CD4-positive, alpha-beta T cell treated with Interleukin-10 for 1 hour (primary cell): ENCODE measurements around the gene NREP.

Source experiments
- DNase-seq: peaks from one replicate; pipeline ENCODE4 v3.0.0-alpha.2; 2020

The NREP gene

DNA sequence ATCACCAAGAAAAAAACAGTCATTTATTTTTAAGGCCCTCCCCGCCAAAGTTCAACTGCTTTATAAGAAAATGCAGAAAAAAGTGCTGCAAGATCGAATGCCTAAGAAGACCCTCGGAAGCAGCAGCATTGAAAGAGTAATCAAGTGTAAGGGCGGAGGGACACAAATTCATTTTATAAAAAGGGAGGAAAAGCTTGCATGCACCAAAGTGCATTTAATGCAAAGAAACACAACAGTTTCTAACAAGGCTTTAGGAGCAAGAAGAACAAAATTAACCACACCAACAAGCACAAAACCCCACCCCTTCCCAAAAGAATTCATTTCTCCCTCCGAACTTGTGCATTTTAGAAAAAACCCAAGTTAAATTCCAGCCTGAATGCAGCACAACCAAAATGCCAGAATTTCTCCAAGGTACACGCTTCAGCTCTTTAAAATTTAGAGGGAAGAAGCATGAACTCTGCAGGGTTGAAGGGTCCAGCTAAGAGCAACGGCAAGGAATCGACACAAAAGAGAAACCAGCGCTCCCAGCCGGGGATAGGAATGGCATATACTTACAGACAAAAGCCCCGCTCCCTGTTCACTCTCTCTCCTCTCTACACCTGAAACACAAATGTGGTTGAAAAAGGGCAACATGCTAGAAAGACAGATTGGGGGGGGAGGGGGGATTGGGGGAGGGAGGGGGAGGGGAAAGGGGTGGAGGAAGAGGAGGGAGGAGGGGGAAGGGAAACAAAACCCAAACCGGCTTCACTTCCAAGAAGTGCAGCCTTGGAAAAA, at the start of gene NREP:
Gene NREP (minus strand): TSS at position 614 of the 774 bp plus-strand sequence. CDS start 1,422 bp downstream, outside the sequence.
- DNase-seq: no peak

DNA sequence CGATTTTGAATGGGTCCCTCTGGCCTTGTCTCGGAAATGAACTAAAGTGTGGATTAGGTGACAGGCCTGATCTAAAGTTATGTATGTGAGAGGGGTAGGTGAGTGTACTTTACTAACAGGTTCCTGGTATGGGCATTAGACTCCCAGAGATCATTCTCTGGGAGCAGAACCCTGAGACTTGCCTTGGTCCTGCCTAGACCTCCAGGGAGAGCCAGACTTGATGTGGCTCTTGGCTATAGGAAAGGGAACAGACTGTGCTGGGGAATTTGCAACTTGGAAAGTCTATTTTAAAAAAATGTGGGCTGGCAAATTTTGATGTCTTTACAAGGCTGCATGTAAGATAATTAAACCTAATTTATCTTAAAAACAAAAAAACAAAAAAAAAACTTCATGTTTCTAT, 49.8 kb upstream of the NREP start:
- no peak for DNase-seq

GRCh38 chr5:111806156-111806555, 49.2 kb upstream of the NREP start:
- DNase-seq: no peak

GRCh38 chr5:111805071-111805470, 48.1 kb upstream of the NREP start:
- no peak for DNase-seq

DNA sequence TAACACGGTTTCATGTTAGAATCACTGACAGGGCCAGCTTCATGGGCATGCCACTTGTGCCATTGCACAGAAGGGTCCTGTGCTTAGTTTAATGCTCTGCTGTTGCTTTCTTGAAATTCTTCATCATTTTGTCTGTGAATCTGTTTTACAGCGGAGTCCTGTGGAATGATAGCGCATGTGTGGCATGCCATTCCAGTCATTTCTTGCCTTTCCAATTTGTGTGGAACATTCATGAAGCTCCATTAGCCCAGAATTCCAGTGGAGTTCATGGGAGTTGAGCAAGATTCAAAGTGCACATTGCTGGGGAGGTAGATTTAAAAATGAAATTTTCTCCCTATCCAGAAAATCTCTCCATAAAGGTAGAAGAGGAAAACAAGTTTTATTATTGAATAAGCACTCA, 43.4 kb upstream of the NREP start:
- DNase-seq: no peak

GRCh38 chr5:111795142-111795541, 38.1 kb upstream of the NREP start:
- DNase-seq: no peak

DNA sequence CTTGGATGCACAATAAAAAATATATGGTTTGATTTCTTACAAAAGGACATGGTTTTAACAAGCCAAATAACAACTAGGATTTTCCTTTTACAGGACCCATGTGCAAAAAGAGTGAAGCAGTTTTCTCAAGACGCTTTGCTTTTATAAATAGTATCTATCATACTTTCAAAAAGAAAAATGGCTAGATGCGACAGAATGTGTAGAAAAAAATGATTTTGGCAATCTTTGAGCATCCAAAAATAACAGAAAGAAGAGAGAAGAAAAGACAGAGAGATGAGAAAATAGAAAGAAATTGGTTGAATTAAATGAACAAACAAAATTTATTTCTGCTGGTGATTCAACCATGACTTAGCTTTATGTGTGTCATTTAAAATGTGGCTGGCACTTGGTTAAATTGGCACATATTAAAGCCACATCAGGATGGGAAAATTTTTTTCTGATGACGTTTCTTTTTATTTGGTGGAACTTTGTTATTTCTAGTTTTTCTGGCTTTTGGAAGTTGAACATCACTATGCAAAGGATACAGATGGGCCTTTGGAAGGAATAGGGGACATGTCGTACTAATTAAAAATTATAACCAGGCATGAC, 35.6 kb upstream of the NREP start:
- no peak for DNase-seq

DNA sequence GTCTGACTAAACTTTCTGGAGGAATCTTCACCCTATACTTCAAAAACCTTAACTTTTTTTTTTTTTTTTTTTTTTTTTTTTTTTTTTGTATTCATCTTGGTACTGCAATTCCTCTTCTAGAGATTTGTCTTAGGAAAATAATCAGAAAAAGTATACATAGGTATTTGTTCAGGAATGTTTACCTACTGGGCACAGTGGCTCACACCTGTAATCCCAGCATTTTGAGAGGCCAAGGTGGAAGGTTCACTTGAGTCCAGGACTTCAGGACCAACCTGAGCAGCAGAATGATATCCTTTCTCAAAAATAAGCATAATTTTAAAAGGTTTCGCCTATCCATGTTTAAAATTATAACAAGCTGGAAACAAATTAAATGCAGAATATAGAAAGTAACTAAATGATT, 33.3 kb upstream of the NREP start:
- no peak for DNase-seq

DNA sequence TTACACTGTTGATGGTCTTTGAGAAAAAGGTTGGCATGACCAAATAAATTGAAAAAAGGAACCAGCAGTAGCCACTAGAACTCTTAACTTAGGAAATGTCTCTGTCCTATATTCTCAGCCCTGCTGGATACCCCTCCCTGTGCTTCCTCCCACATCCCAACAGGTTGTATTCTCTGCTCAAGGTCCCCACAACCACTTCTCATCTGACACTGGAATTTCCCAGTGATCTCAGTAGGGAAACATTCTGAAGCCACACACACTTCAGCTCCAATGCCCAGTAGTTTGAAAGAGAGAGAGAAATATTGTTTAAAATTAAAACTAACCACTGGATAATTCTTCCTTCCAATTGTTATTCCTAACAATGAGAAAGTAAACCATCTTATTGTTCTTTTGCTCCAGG, 30.0 kb upstream of the NREP start:
- DNase-seq: no peak

GRCh38 chr5:111784491-111785181, 27.6 kb upstream of the NREP start:
- no peak for DNase-seq

DNA sequence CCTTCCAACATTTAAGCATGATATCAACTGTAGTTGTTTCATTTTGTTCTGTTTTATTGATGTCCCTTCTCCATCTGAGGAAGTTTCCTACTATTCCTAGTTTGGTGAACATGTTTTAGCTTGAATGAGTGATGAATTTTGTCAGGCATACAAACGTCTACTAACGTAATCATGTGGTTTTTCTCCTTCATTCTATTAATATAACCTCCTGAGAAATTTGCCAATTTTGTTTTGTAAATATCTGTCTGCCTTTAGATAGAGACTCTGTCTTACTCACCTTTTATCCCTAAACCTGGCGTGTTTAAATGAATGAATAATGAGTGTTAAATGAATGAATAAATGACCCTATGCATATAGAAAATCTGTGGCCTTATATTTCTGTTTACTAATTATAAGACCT, 26.5 kb upstream of the NREP start:
- no peak for DNase-seq

DNA sequence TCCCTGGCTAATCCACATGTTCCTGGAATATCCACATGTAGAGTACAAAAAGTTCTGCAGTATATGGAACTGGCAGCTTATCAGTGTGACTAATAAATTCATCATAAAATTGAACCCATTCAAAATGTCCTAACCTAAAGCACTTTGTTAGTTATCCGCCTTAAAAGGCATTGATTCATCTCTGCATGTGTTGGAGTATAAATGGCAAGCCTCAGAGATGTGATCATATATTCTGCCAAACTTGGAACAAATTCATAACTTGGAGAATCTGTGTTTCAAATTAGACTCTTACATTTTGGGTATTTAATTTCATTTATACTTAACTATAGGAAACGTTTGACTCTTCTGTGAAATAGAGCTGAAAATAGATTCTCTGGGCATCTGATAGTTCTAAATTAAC, 25.2 kb upstream of the NREP start:
- DNase-seq: no peak

- DNase-seq: no peak
Observed at GRCh38 chr5:111781200-111781599, 24.2 kb upstream of the NREP start.

GRCh38 chr5:111779922-111780292, 22.9 kb upstream of the NREP start:
- DNase-seq: no peak

DNA sequence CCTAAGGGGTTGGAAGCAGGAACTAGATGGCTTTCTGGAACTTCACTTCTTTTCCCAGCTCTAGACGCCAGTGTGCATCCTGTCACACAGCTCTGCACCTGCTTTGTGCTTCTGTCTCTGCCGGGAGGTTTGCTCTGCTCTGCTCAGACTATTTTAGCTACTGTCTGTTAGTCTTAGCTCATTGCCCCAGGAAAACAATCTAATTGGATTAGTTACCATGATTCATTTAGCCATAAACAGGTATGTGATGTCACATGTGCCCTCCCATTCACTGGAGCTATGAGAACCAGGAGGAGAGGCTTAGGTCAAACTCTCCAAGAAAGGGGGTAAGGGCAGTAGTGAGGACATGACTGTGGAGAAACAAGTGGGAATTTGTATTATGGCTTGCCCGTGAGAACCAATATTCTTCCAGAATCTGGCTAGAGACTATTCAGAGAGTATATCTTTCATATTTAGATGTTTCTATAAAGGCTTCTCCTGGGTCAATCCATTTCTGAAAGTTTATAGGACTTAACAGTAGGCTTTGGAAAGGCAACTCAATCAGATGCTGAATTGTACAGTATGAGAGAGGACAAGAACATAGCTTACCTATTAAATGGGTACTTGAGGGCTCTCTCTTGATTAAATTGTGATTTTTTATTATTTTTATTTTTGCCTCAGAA, 22.4 kb upstream of the NREP start:
- DNase-seq: no peak

DNA sequence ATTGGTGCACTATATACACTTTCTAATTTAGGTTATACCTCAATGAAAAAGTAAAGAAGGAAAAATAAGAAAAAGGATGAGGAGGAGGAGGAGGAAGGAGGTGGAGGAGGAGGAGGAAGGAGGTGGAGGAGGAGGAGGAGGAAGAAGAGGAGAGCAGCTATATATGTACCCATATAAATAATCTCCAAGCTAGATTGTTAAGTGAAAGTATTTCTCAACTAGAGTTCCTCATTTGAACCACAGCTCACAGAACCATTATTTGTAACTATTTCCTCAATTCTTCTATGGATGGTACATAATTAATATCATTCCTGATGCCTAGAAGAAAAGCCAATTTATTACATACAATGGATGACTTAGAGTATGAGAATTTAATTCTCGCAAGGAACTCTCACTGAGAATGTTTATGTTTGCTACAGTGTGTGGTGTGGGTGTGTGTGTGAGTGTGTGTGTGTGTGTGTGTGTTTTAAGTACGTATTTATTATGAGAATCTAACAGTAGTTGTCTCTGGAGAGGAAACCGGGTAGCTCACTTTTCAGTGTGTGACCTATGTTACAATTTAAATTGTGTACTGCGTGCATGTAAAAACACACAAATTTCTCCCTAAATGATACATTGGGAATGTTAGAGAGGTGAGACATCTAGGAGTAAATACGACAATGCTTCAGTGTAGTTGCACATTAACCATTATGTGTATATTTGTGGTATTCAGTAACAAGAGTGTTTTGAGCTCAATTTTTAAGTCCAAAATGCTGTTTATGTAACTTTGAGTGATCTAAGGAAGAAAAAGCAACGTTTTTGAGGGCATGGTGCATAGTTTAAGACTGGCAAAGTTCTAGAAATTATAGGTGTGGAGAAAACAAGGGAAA, 20.2 kb upstream of the NREP start:
- no peak for DNase-seq

DNA sequence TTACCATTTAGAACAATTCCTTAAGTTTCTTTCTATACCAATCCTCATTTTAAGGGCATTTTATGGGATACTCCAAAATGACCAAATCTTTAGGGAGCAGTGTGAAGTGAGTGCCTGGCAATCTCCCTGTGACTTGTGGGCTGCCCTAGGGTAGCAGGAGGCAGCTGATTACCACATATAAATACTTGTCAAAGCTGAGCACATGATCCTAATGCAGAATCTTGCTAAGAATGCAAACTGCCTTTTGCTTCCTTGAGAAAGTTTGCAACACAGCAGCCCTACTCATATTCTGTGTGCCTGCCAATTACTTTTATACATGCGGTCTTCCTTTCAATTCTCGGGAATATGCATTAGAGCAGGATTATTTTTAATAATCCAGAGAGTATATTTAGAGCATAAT, 18.2 kb upstream of the NREP start:
- DNase-seq: no peak

GRCh38 chr5:111774525-111774924, 17.5 kb upstream of the NREP start:
- no peak for DNase-seq

DNA sequence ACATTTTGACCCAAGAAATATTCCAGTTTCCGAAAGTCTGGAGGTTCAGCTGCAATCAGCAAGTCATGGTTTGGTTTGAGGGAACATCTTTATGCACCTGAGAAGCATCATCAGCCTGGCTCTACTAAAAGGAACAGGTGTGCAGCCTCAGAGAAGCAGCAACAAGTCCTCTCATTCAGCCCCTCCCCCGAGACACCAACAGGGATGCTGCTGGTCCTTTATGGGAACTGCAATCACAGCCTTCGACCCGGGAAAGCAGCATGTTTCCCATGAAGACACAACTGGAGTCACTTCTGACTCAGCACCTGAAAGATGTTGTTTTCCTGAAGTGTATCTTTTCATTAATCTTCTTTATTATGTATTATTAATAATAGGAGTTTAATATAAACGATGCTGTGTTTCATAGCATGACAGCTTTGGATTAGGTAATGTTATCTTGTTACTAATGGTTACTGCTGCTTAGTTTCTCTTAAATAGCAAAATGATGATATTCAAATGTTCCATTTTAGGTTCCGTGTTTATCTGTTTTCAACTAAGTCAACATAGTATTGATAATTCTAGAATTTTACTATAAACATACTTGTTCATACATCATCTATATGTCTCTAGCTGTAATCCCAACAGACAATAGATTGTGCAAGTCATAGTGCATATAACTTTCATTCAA, 15.6 kb upstream of the NREP start:
- no peak for DNase-seq

- DNase-seq: no peak
Observed at GRCh38 chr5:111769541-111769940, 12.5 kb upstream of the NREP start.

DNA sequence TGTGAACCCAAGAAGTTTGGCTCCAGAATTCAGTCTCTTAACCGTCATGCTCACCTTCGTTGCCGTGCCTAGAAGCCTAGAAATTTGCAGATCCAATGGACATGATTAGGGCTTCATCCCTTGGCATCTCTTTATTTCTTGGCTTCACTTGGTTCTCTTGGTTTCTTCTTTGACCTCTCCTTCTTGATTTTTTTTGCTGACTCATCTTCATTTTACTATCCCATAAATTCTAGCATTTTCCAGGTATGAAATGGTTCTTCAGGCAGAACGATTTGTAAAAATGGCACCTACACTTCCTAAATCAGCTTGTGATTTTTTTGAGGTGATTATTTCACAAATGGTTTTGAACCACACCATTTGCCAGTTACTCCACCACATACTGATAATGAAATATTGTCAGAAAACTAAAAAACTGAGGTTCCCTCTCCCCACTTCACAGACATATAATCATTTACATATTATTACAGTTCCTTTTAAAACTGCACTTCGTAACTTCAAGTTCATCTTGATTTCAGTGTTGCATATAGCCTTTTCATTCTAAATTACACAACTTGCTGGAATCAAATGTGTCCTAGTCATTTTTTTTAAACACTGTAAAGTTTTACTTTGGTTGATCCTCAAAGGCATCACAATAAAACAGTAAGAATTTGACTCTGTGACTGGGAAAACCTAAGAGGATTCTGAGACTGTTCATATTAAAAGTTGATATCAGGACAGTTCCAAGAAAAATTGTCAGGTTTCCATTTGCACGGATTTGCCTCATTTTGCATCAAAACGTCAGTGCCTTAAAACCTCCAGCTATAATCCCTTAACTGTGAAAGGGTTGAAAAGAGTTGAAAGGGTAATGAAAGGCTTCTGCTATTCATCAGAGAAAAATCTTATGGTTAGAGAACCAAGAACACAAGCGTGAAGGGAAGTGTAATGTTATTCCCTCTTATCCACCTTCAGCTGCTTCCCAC, 8.9 kb upstream of the NREP start:
- DNase-seq: no peak
